Adrenal gland (tissue), 12 donors: ENCODE data around the gene CHPF. TPM values are rescaled to one million over a fixed set of nuclear protein-coding genes. Genes with fewer than 3 reads are reported as not detected.

ENCODE experiments used
- DNase-seq, 7 donors: peaks; one replicate each; pipeline ENCODE4 v3.0.0-alpha.2; 2019 to 2020
- H3K27ac ChIP-seq, 5 donors: fragments of 200-600 bp; sonication (generic) in 4 of 5; 1 replicate in 3 of 5; 2 replicates in 2 of 5; pipeline versions ENCODE4 v1.5.1 to v1.8.0; 2016 to 2020; ENCODE audit warnings: mild to moderate bottlenecking in 1 of 5
- H3K27me3 ChIP-seq: fragments of 200-600 bp; 2 replicates; pipeline ENCODE4 v1.8.0; 2021
- H3K36me3 ChIP-seq, 2 donors: fragments of 200-600 bp; replicated peaks in 1 of 2; 1 replicate in 1 of 2; 2 replicates in 1 of 2; pipeline versions ENCODE4 v1.5.1 to v1.8.0; 2018 to 2022
- H3K4me1 ChIP-seq, 2 donors: fragments of 200-600 bp; replicated peaks in 1 of 2; 1 replicate in 1 of 2; 2 replicates in 1 of 2; pipeline versions ENCODE4 v1.5.1 to v1.8.0; 2018 to 2021
- H3K4me3 ChIP-seq, 4 donors: fragments of 200-600 bp; sonication (generic) in 3 of 4; one replicate each; pipeline ENCODE4 v1.5.1; 2016 to 2018
- H3K9me3 ChIP-seq, 3 donors: fragments of 200-600 bp; sonication (generic) in 1 of 3; replicated peaks in 1 of 3; 1 replicate in 2 of 3; 2 replicates in 1 of 3; pipeline versions ENCODE4 v1.5.1 to v1.8.0; 2016 to 2021
- CTCF ChIP-seq, 6 experiments: fragments of 450-650 bp in 4 of 6; fragments of 200-600 bp in 2 of 6; sonication (generic) in 1 of 6; IDR thresholded peaks; 1 replicate in 5 of 6; 2 replicates in 1 of 6; pipeline versions ENCODE4 v1.5.1 to v1.8.0; 2016 to 2021; ENCODE audit warnings: antibody characterized with exemption in 6 of 6, mild to moderate bottlenecking in 2 of 6, moderate library complexity in 1 of 6
- POLR2A ChIP-seq, 2 donors: fragments of 450-650 bp; IDR thresholded peaks; one replicate each; pipeline ENCODE4 v1.6.1; 2017; ENCODE audit warnings: antibody characterized with exemption in 2 of 2, mild to moderate bottlenecking in 2 of 2, moderate library complexity in 1 of 2
- whole genome bisulfite sequencing, 4 donors: extraction: QIAGEN DNeasy Blood & Tissue Kit in 2 of 4; methylation state at CpG; one replicate each; pipeline versions ENCODE4 v1.1.5 to v1.1.7; 2013 to 2017; 5-methylcytosine and 5-hydroxymethylcytosine counted together
- intact Hi-C, 2 donors: fragments of 100-400 bp; cut with DNase I; formaldehyde crosslinking; loops; one replicate each; pipeline versions ENCODE4 v1.14.1 to v1.15.0; 2022 to 2023
- polyA plus RNA-seq, 3 donors: library from polyadenylated mRNA; stranded (reverse); fragments of 200-250 nt in 2 of 3; fragments of 350-450 nt in 1 of 3; fragmentation: Illumina TruSeq in 1 of 3; extraction: RNeasy Lipid Tissue Mini Kit (QIAGEN cat#74804) in 1 of 3; gene quantifications; one replicate each; pipeline ENCODE4 v1.2.3, GENCODE V29; 2013 to 2014
- total RNA-seq, 9 donors: library from RNA; depleted of rRNA in 4 of 9; stranded (reverse); fragments of >200 nt in 4 of 9; fragments of 120-200 nt in 1 of 9; fragmentation: NEBNext Ultra II Directional in 1 of 9; extraction: Animal tissue kit (Norgen Biotek cat#: 25700) in 1 of 9; gene quantifications; one replicate each; pipeline versions ENCODE4 v1.1.0 to v1.2.4, GENCODE V29; 2013 to 2023
- donor health status: healthy with polysubstance abuse.
- donor health status: Bipolar disorder and iron deficiency.
- donor health status: DM: yes; HTN: yes; CAD: no.
- donor health status: DM: no; HTN: no; CAD: no.
- donor health status: DM: no; HTN: no; CAD: no.
- donor health status: DM: yes; HTN: yes; CAD: no.

CHPF gene
- total and polyA plus RNA-seq, 12 donors, result 9.1 to 196 (median 61.1) TPM

- 13 to 14% (median 14%) methylated on average over 18 to 21 of the region's 21 CpGs for WGBS, 4 donors
- Histone ChIP-seq H3K27me3 (peaks cover 28% of the 10 kb centered on the region), H3K36me3 (no peaks in the 10 kb centered on the region), H3K9me3 (no peaks in the 10 kb centered on the region), H3K4me3 (no peak overlapping the region), H3K4me1 (no peaks in the 10 kb centered on the region), H3K27ac (no peak overlapping the region)
- TF ChIP-seq CTCF (IDR thresholded peaks at IDR 0.05), result peak; percentile 94 to 99 (median 96)
- no peak for TF ChIP-seq POLR2A (IDR thresholded peaks at IDR 0.05)
- DNase-seq, result peak; percentile 79 to 90 (median 87)
- intact Hi-C loops, result loop anchor here in 1 of 2 donors (2.0 to 5.0 kb wide), 2 partner anchors 73 to 128 kb away; no protein-coding TSS in a partner anchor
Measured at GRCh38 chr2:219530048-219530963, 13.3 kb downstream of the CHPF start.

GRCh38 chr2:219527472-219527871, 16.1 kb downstream of the CHPF start:
- DNase-seq, result no peak
- Histone ChIP-seq H3K4me3 (no peak overlapping the region), H3K9me3 (no peaks in the 10 kb centered on the region), H3K4me1 (peaks cover 0 to 9% of the 10 kb centered on the region in 2 donors), H3K27ac (peak overlapping the region in 1 of 5 donors; percentile 66), H3K36me3 (no peaks in the 10 kb centered on the region), H3K27me3 (peaks cover 56% of the 10 kb centered on the region)
- intact Hi-C loops, result loop anchor here (5.0 kb wide), 3 partner anchors 35 to 125 kb away; no protein-coding TSS in a partner anchor
- 44 to 61% (median 50%) methylated on average over 3 to 5 of the region's 5 CpGs for WGBS, 4 donors
- no peak for TF ChIP-seq CTCF (IDR thresholded peaks at IDR 0.05)
- no peak for TF ChIP-seq POLR2A (IDR thresholded peaks at IDR 0.05)

- Histone ChIP-seq H3K9me3 (no peaks in the 10 kb centered on the region), H3K27ac (peak overlapping the region in 1 of 5 donors; percentile 66), H3K4me1 (peaks cover 0 to 12% of the 10 kb centered on the region in 2 donors), H3K4me3 (no peak overlapping the region), H3K36me3 (no peaks in the 10 kb centered on the region), H3K27me3 (peaks cover 59% of the 10 kb centered on the region)
- TF ChIP-seq CTCF (IDR thresholded peaks at IDR 0.05) (no peak), POLR2A (IDR thresholded peaks at IDR 0.05) (no peak)
- WGBS, 4 donors, result 22 to 44% (median 43%) methylated on average over 4 to 6 of the region's 6 CpGs
- intact Hi-C loops, result loop anchor here (5.0 kb wide), 3 partner anchors 35 to 125 kb away; no protein-coding TSS in a partner anchor
- DNase-seq, result peak in 2 of 7 donors; percentile 23 to 88
Measured at GRCh38 chr2:219527076-219527394, 16.6 kb downstream of the CHPF start.

- Histone ChIP-seq H3K4me3 (no peak overlapping the region), H3K9me3 (no peaks in the 10 kb centered on the region), H3K36me3 (no peaks in the 10 kb centered on the region), H3K27ac (peak overlapping the region in 1 of 5 donors; percentile 66), H3K4me1 (peaks cover 0 to 17% of the 10 kb centered on the region in 2 donors), H3K27me3 (peaks cover 59% of the 10 kb centered on the region)
- no peak for DNase-seq
- intact Hi-C loops, result loop anchor here (5.0 kb wide), 3 partner anchors 34 to 124 kb away; no protein-coding TSS in a partner anchor
- 49 to 57% (median 52%) methylated on average over 7 to 10 of the region's 11 CpGs for WGBS, 4 donors
- TF ChIP-seq CTCF (IDR thresholded peaks at IDR 0.05) (no peak), POLR2A (IDR thresholded peaks at IDR 0.05) (no peak)
Measured at GRCh38 chr2:219526320-219527075, 17.1 kb downstream of the CHPF start.
